Hematopoietic multipotent progenitor cell treated with erythropoietin and hydrocortisone succinate and interleukin-3 and kit ligand, for 8 days (in vitro differentiated cells): Measurements from ENCODE around the gene UTP11.

ENCODE experiments used
- DNase-seq: peaks from one replicate; pipeline ENCODE4 v3.0.0-alpha.2; 2015

UTP11 gene

GRCh38 chr1:38047603-38048141, 35.1 kb downstream of the UTP11 start:
- no peak for DNase-seq

- DNase-seq = no peak
Measured at GRCh38 chr1:38050397-38051078, 38.0 kb downstream of the UTP11 start.

- DNase-seq = no peak
Measured at GRCh38 chr1:38051079-38051543, 38.6 kb downstream of the UTP11 start.

- no peak for DNase-seq
Measured at GRCh38 chr1:38052750-38053415, 40.3 kb downstream of the UTP11 start.

GRCh38 chr1:38053416-38054091, 41.0 kb downstream of the UTP11 start:
- DNase-seq = no peak

GRCh38 chr1:38055398-38055797, 42.9 kb downstream of the UTP11 start:
- no peak for DNase-seq

- DNase-seq = no peak
Measured at GRCh38 chr1:38055965-38056364, 43.4 kb downstream of the UTP11 start.

GRCh38 chr1:38059635-38060250, 47.2 kb downstream of the UTP11 start:
- no peak for DNase-seq

- peak; percentile 74 for DNase-seq
Measured at GRCh38 chr1:38060498-38060897, 48.0 kb downstream of the UTP11 start.

GRCh38 chr1:38061290-38061689, 48.8 kb downstream of the UTP11 start:
- no peak for DNase-seq

GRCh38 chr1:38061883-38062328, 49.4 kb downstream of the UTP11 start:
- DNase-seq = no peak

GRCh38 chr1:38062361-38063288, 50.1 kb downstream of the UTP11 start:
- no peak for DNase-seq

- DNase-seq = no peak
Measured at GRCh38 chr1:38063616-38064015, 51.1 kb downstream of the UTP11 start.

GRCh38 chr1:38064197-38064903, 51.8 kb downstream of the UTP11 start:
- no peak for DNase-seq

GRCh38 chr1:38068220-38068979, 55.9 kb downstream of the UTP11 start:
- DNase-seq = no peak

GRCh38 chr1:38068980-38069340, 56.4 kb downstream of the UTP11 start:
- no peak for DNase-seq

- DNase-seq = peak; percentile 49
Measured at GRCh38 chr1:38071312-38072256, 59.0 kb downstream of the UTP11 start.

- DNase-seq = no peak
Measured at GRCh38 chr1:38072858-38073257, 60.3 kb downstream of the UTP11 start.

GRCh38 chr1:38073534-38074301, 61.2 kb downstream of the UTP11 start:
- no peak for DNase-seq
